Mesothelial cell of epicardium (in vitro differentiated cells): Measurements from ENCODE around the gene FNDC3B. TPM values are rescaled to one million over a fixed set of nuclear protein-coding genes. Genes with fewer than 3 reads are reported as not detected.

ENCODE experiments used
- DNase-seq, 2 experiments: peaks; one replicate each; pipeline ENCODE4 v3.0.0; 2021; ENCODE audit warnings: low spot score in 2 of 2; ENCODE audit not compliant: unreplicated experiment in 2 of 2
- H3K27ac Mint-ChIP-seq: 2 replicates; pipeline ENCODE4 v1.8.0; 2021; ENCODE audit warnings: mixed read lengths
- H3K27me3 Mint-ChIP-seq: 2 replicates; pipeline ENCODE4 v1.8.0; 2021; ENCODE audit warnings: low read depth, mixed read lengths
- H3K36me3 Mint-ChIP-seq: 2 replicates; pipeline ENCODE4 v1.8.0; 2021; ENCODE audit warnings: mixed read lengths
- H3K4me1 Mint-ChIP-seq: 2 replicates; pipeline ENCODE4 v1.8.0; 2021; ENCODE audit warnings: mixed read lengths
- H3K4me3 Mint-ChIP-seq: 2 replicates; pipeline ENCODE4 v1.8.0; 2021; ENCODE audit warnings: mild to moderate bottlenecking, moderate library complexity, mixed read lengths
- H3K9me3 Mint-ChIP-seq: 2 replicates; pipeline ENCODE4 v1.8.0; 2021; ENCODE audit warnings: mixed read lengths
- total RNA-seq: library from RNA; stranded (reverse); gene quantifications from 3 replicates; pipeline ENCODE4 v1.2.1, GENCODE V29; 2021
- TF ChIP-seq, protein P1 (sequence below): fragments of 200-600 bp; sonication (generic); IDR thresholded peaks from one replicate; pipeline ENCODE4 v1.5.0; 2021; ENCODE audit warnings: antibody characterized with exemption; ENCODE audit not compliant: unreplicated experiment

FNDC3B gene
- total RNA-seq, 1 donor from 2014 or later = 131 TPM

DNA sequence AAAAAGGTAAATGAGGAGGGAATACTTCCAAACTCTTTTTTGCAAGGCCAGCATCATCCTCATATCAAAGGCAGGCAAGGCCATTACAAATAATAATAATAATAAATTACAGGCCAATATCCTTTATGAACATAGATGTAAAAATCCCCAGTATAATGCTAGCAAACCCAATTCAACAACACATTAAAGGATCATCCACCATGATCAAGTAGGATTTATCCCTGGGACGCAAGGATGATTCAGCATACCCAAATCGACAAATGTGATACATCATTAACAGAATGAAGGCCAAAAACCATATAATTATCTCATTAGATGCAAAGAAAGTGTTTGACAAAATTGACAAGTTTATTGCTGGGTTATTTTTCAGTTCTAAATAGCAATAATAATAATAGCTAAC is 355.3 kb downstream of the FNDC3B start:
- peaks cover 38% of the 10 kb centered on the region for H3K36me3 Mint-ChIP-seq
- peaks cover 9% of the 10 kb centered on the region for H3K4me1 Mint-ChIP-seq
- H3K27ac Mint-ChIP-seq = no peak overlapping the region
- no peaks in the 10 kb centered on the region for H3K27me3 Mint-ChIP-seq
- no peak overlapping the region for H3K4me3 Mint-ChIP-seq
- DNase-seq = no peak
- peaks cover 10% of the 10 kb centered on the region for H3K9me3 Mint-ChIP-seq
- TF ChIP-seq, protein P1, sequence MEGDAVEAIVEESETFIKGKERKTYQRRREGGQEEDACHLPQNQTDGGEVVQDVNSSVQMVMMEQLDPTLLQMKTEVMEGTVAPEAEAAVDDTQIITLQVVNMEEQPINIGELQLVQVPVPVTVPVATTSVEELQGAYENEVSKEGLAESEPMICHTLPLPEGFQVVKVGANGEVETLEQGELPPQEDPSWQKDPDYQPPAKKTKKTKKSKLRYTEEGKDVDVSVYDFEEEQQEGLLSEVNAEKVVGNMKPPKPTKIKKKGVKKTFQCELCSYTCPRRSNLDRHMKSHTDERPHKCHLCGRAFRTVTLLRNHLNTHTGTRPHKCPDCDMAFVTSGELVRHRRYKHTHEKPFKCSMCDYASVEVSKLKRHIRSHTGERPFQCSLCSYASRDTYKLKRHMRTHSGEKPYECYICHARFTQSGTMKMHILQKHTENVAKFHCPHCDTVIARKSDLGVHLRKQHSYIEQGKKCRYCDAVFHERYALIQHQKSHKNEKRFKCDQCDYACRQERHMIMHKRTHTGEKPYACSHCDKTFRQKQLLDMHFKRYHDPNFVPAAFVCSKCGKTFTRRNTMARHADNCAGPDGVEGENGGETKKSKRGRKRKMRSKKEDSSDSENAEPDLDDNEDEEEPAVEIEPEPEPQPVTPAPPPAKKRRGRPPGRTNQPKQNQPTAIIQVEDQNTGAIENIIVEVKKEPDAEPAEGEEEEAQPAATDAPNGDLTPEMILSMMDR = no peak

DNA sequence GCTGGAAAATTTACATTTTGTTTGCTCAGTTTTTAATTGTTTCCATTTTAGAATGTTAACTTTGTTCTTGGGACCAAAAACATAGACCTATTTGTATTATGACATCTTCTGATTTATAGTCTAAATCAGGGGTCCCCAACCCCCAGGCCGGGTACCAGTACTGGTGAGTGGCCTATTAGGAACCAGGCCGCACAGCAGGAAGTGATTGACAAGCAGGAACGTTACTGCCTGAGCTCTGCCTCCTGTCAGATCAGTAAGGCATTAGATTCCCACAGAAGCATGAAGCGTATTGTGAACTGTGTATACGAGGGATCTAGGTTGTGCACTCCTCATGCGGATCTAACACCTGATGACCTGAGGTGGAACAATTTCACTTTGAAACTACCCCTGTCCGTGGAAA is 357.0 kb downstream of the FNDC3B start:
- Mint-ChIP-seq H3K9me3 (peaks cover 11% of the 10 kb centered on the region), H3K27me3 (no peaks in the 10 kb centered on the region), H3K4me1 (peaks cover 2% of the 10 kb centered on the region), H3K4me3 (no peak overlapping the region), H3K36me3 (peaks cover 45% of the 10 kb centered on the region), H3K27ac (no peak overlapping the region)
- no peak for DNase-seq
- TF ChIP-seq, protein P1 = no peak

DNA sequence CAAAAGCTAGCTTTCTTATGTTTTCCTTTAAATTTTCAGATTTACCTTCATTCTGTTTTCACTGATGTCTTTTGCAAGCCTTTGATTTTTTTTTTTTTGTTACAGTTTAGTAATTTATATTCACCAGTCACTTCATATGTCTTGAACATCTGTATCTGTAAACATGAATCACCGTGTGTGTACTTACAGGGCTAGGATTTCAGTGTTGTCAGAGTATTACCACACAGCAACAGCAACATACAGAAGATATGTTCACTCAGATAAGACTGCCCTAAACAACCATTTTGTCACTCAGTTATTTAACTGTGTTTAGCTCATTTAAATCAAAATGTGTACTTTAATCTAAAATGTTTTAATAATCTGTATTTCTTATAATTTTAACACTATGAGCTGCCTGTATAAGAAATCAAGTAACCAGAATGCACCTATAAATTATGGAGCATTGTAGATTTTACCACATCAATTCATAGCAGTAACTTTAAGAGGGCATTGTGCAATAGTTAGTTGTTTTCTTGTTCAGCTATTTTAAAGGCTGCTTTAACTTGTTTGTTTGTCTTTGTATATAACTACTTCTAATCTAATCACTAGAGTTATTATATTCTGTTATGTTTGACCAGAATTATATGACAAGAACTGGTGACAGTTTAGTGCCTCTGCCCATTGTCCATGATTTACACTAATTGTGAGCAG is 358.5 kb downstream of the FNDC3B start:
- no peaks in the 10 kb centered on the region for H3K4me1 Mint-ChIP-seq
- no peak overlapping the region for H3K4me3 Mint-ChIP-seq
- H3K9me3 Mint-ChIP-seq = peaks cover 16% of the 10 kb centered on the region
- TF ChIP-seq, protein P1 = no peak
- H3K27me3 Mint-ChIP-seq = no peaks in the 10 kb centered on the region
- no peak overlapping the region for H3K27ac Mint-ChIP-seq
- DNase-seq = no peak
- H3K36me3 Mint-ChIP-seq = peaks cover 51% of the 10 kb centered on the region

- no peak for DNase-seq
- Mint-ChIP-seq H3K27ac (no peak overlapping the region), H3K36me3 (peaks cover 45% of the 10 kb centered on the region), H3K9me3 (peaks cover 10% of the 10 kb centered on the region), H3K27me3 (no peaks in the 10 kb centered on the region), H3K4me3 (no peak overlapping the region), H3K4me1 (no peaks in the 10 kb centered on the region)
- TF ChIP-seq, protein P1 = no peak
These were observed 359.1 kb downstream of the FNDC3B start for GRCh38 chr3:172398484-172398883.

GRCh38 chr3:172402090-172402489 is 362.7 kb downstream of the FNDC3B start:
- Mint-ChIP-seq H3K4me1 (no peaks in the 10 kb centered on the region), H3K9me3 (peaks cover 12% of the 10 kb centered on the region), H3K4me3 (no peak overlapping the region), H3K27me3 (no peaks in the 10 kb centered on the region), H3K36me3 (peaks cover 29% of the 10 kb centered on the region), H3K27ac (no peak overlapping the region)
- DNase-seq = no peak
- TF ChIP-seq, protein P1 = no peak
